Activated naive CD4-positive, alpha-beta T cell treated with anti-CD3 and anti-CD28 coated beads, Interleukin-2, amount 50 U/mL, for 72 hours (primary cell): ENCODE results near the gene TRIM3. TPM values are rescaled to one million over a fixed set of nuclear protein-coding genes. Genes with fewer than 3 reads are reported as not detected.

ENCODE experiments used
- ATAC-seq, 2 donors: fragments of 150-1000 bp; cut with Tn5 transposase; 2 replicates each; pipeline ENCODE4 v1.10.0; 2021; ENCODE audit warnings: mild to moderate bottlenecking in 2 of 2, moderate library complexity in 2 of 2
- DNase-seq, 2 donors: peaks; one replicate each; pipeline ENCODE4 v3.0.0; 2021 to 2022; ENCODE audit warnings: low spot score in 2 of 2
- H3K27ac Mint-ChIP-seq, 2 donors: one replicate each; pipeline ENCODE4 v1.8.0; 2022; ENCODE audit warnings: mild to moderate bottlenecking in 2 of 2, mixed read lengths in 2 of 2
- H3K36me3 Mint-ChIP-seq, 2 donors: one replicate each; pipeline ENCODE4 v1.8.0; 2022; ENCODE audit warnings: mixed read lengths in 2 of 2
- H3K9me3 Mint-ChIP-seq, 2 donors: one replicate each; pipeline ENCODE4 v1.8.0; 2022; ENCODE audit warnings: mixed read lengths in 2 of 2
- total RNA-seq, 2 donors: library from RNA; stranded (reverse); gene quantifications; one replicate each; pipeline ENCODE4 v1.2.3, GENCODE V29; 2022

The TRIM3 gene
- total RNA-seq, 2 donors from 2014 or later, result 4.7 to 19.0 TPM

DNA sequence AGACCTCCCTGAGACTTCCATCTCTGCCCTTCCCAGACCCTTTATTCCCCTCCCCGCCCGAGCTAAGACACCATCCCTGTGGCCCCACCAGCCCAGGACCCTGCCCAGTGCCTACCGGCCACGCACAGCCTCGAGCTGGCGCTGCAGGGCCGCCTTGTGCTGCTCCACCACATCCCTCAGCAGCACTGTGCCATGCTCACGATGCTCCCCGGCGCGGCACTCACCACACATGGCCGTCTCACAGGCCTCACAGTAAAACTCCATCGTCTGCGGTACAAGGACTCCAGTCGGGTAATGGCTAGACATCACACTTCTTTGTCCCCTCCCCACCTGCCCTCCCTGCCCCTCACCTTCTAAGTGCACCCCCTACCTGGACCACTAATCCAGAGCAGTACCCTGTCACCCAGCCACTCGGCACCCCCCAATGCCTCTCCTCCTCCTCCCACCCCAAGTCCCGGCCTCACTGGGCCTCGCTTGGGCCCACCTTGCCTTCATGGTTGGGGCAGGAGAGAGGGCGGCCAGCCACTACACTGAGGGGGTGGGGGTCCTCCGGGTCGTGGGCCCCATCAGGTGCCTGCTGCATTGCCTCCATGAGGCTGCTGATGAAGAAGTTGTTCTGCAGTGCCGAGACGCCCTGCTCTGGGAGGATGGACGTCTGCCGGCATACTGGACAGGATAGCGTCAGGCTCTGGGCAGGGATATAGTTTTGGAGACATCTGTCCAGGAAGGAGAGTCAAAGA is 16.0 kb downstream of the TRIM3 start:
- ATAC-seq (no peak), DNase-seq (no peak)
- no peaks in the 10 kb centered on the region for H3K9me3 Mint-ChIP-seq
- H3K27ac Mint-ChIP-seq, result no peak overlapping the region
- no peaks in the 10 kb centered on the region for H3K36me3 Mint-ChIP-seq

DNA sequence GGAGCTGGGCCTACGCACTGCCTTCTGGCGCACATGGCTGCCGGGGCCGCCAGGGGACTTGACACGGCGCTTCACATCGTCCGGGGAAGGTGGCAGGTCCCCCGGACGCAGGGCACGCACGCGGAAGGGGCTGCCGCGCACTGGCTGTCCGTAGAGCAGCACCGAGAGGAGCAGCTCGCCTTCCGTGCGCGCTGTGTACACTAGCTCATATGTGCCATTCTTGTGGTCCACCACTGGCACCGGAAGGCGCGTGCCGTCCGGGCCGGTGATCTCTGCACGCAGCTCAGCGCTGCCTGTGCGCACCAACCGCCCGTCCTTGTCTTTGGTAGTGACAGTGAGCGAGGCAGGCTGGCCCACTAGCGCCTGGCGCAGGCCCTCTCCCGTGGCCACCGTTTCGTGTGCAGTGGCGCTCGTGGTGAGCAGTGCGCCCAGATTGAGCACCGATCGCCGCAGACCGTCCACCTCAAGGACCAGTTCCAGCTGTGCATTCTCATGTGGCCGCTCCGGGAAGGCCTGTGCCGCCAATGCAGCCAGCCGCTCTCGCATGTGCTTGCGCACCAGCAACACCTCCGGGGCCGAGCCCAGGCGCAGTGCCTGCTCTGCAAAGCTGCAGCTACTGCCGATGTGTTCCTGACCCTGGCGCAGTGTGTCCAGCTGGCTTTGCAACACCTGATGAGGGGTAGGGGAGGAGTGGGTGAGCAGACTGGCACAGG is 17.2 kb downstream of the TRIM3 start:
- no peak for DNase-seq
- Mint-ChIP-seq H3K9me3 (no peaks in the 10 kb centered on the region), H3K36me3 (no peaks in the 10 kb centered on the region), H3K27ac (no peak overlapping the region)
- no peak for ATAC-seq

GRCh38 chr11:6455070-6455469 is 18.7 kb downstream of the TRIM3 start:
- H3K9me3 Mint-ChIP-seq, result no peaks in the 10 kb centered on the region
- no peak overlapping the region for H3K27ac Mint-ChIP-seq
- H3K36me3 Mint-ChIP-seq, result no peaks in the 10 kb centered on the region
- DNase-seq (no peak), ATAC-seq (no peak)

DNA sequence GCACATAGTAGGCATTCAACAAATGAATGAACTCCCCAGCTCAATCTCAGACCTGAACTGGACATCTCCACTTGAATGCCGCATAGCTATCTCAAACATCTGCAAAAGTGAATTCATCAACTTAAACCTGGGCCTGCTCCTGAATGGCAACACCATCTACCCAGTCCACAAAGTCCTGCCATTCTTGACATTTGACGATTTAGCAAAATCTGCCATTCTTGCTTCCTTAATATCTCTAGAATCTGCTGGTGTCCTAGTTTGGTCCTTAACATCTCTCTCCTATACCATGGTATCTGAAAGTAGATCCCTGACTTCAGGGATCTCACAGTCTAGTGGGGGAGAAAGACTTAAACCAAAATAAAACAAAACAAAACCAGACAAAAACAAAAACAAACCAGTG is 20.6 kb downstream of the TRIM3 start:
- DNase-seq (no peak), ATAC-seq (no peak)
- Mint-ChIP-seq H3K9me3 (no peaks in the 10 kb centered on the region), H3K36me3 (no peaks in the 10 kb centered on the region), H3K27ac (no peak overlapping the region)

DNA sequence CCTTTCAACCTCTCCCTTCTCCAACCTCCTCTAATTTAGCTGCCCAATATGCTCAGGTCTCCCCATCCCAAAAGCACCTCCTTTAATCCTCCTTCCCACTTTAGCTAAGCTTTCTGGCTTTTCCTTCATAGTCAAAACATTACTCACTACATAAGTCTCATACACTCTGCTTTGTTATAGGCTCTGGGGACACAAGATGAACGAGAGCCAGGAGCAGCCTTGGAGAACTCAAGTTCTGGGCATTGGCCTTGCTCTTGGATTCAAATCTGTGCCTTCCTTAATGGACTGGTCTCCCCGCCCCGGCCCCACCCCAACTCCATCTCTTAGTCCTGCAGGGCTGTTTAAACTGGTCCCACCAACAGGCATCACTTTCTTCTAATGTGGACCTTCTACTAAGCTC is 21.5 kb downstream of the TRIM3 start:
- no peaks in the 10 kb centered on the region for H3K36me3 Mint-ChIP-seq
- DNase-seq (no peak), ATAC-seq (no peak)
- H3K9me3 Mint-ChIP-seq, result no peaks in the 10 kb centered on the region
- H3K27ac Mint-ChIP-seq, result no peak overlapping the region

- H3K36me3 Mint-ChIP-seq, result no peaks in the 10 kb centered on the region
- ATAC-seq, result no peak
Observed at GRCh38 chr11:6448574-6448973, 25.2 kb downstream of the TRIM3 start.

GRCh38 chr11:6443269-6444003 is 30.3 kb downstream of the TRIM3 start:
- ATAC-seq, result peak; percentile 84 to 86
- H3K36me3 Mint-ChIP-seq, result no peaks in the 10 kb centered on the region

More at GRCh38 chr11:6448574-6448973, 25.2 kb downstream of the TRIM3 start:
- DNase-seq, result no peak
- Mint-ChIP-seq H3K27ac (no peak overlapping the region), H3K9me3 (no peaks in the 10 kb centered on the region)

DNA sequence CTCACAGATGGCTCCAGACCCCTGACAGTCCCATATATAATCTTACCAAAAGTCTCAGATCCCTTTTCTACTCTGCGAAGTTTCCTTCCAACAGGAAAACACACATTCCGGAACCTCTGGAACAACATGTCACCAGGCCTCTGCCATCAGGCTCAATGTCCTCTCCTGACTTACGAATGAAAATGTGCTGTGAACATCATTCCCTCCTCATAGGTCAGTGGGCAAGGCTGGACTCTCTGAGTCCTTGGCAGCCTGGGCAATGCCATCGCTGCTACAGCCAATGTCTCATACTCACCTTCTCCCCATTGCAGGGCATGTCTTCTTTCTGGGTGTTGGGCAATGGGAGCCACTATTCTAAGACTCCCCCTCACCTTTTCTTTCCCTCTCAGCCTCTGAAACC is 31.3 kb downstream of the TRIM3 start:
- H3K27ac Mint-ChIP-seq, result no peak overlapping the region
- no peak for DNase-seq
- no peak for ATAC-seq
- no peaks in the 10 kb centered on the region for H3K36me3 Mint-ChIP-seq
- no peaks in the 10 kb centered on the region for H3K9me3 Mint-ChIP-seq

More at GRCh38 chr11:6443269-6444003, 30.3 kb downstream of the TRIM3 start:
- H3K9me3 Mint-ChIP-seq, result no peaks in the 10 kb centered on the region
- peak in 1 of 2 donors; percentile 60 for DNase-seq
- H3K27ac Mint-ChIP-seq, result no peak overlapping the region

DNA sequence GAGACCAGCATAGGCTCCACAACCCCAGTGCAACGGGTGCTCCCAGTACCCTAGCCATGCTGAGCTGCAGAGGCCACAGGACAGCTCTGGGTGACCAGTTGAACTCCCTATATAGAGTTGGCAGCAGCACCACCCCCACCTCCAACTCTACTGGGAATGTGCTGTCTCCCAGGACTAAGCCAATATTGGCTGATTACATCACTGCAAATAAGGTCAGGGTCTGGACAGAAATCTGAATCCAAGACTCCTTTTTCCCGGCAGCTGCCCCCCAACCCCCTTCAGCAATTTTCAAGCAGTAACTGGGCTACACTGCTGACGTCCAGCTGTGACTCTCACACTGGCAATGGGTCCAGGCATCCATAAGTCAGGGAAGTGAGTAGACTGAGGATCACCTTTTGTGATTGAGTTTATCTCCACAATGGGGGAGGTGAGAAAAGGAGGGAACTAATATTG is 32.8 kb downstream of the TRIM3 start, which contains the start of gene HPX:
TSS of gene HPX (minus strand) at position 82 of the 453 bp plus-strand sequence. CDS start at position 58, 24 bp downstream.
- Mint-ChIP-seq H3K27ac (no peak within 1 kb of the TSS), H3K36me3 (no peaks in the 10 kb centered on the region), H3K9me3 (no peaks in the 10 kb centered on the region)
- ATAC-seq (no peak), DNase-seq (no peak)

DNA sequence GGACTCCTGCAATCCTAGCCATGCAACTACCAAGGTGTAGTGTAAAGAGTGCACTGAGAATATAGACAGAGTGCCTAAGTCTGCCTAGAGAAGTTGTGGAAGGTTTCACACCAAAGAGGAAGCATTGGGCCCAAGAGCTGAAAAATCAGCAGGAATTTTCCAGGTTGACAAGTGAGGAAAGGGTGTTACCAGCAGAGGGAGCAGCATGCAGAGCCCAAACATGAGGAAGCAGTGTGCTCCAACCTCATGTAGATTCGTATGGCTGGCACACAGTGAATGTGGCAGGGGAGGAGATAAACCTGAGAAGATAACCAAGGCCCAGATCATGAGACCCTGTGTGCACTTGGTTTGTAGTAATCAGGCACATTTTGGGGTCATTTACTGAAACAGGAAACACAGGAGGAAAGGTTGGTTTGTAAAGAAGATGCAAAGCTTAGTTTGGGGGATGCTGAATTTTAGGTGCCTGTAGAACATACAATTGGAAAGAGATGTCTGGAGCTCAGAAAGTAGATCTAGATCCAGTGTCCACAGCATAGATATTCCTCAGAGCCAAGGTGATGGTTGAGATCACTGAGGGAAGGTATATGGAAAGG is 34.7 kb downstream of the TRIM3 start:
- no peaks in the 10 kb centered on the region for H3K36me3 Mint-ChIP-seq
- H3K27ac Mint-ChIP-seq, result no peak overlapping the region
- no peaks in the 10 kb centered on the region for H3K9me3 Mint-ChIP-seq
- DNase-seq (peak in 1 of 2 donors; percentile 19), ATAC-seq (peak; percentile 56 to 60)

- ATAC-seq (peak in 1 of 2 donors; percentile 75), DNase-seq (no peak)
- Mint-ChIP-seq H3K9me3 (no peaks in the 10 kb centered on the region), H3K36me3 (no peaks in the 10 kb centered on the region), H3K27ac (no peak overlapping the region)
Observed at GRCh38 chr11:6437993-6438392, 35.7 kb downstream of the TRIM3 start.

GRCh38 chr11:6437423-6437822 is 36.3 kb downstream of the TRIM3 start:
- ATAC-seq, result no peak
- no peak for DNase-seq
- Mint-ChIP-seq H3K36me3 (no peaks in the 10 kb centered on the region), H3K27ac (no peak overlapping the region), H3K9me3 (no peaks in the 10 kb centered on the region)

- no peak overlapping the region for H3K27ac Mint-ChIP-seq
Observed at GRCh38 chr11:6433998-6434660, 39.6 kb downstream of the TRIM3 start.

GRCh38 chr11:6431861-6432260 is 41.9 kb downstream of the TRIM3 start:
- no peak for DNase-seq

More at GRCh38 chr11:6433998-6434660, 39.6 kb downstream of the TRIM3 start:
- ATAC-seq, result no peak
- DNase-seq, result no peak
- H3K9me3 Mint-ChIP-seq, result no peaks in the 10 kb centered on the region
- H3K36me3 Mint-ChIP-seq, result no peaks in the 10 kb centered on the region

DNA sequence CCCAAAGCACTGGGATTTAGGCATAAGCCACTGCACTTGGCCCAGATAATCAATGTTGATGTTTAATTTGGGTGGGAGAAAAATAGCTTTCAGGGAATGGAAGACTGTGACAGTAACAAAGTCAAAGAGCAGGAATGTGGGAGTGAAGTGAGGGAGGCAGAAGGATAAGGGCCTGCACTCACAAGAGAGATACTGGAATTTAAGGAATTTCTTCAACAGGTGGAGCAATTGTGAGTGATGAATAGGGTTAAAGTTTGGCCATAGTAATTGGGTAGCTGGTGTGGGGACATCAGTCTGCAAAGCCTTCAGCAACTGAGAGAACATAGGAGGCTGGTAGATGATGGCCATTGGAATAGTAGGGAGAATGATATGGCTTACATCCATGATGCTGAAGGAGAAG is 46.2 kb downstream of the TRIM3 start:
- no peaks in the 10 kb centered on the region for H3K36me3 Mint-ChIP-seq
- DNase-seq (no peak), ATAC-seq (no peak)
- no peak overlapping the region for H3K27ac Mint-ChIP-seq
- H3K9me3 Mint-ChIP-seq, result no peaks in the 10 kb centered on the region

More at GRCh38 chr11:6431861-6432260, 41.9 kb downstream of the TRIM3 start:
- H3K36me3 Mint-ChIP-seq, result no peaks in the 10 kb centered on the region
- ATAC-seq, result no peak
- H3K9me3 Mint-ChIP-seq, result no peaks in the 10 kb centered on the region
- H3K27ac Mint-ChIP-seq, result peak overlapping the region in 1 of 2 donors; percentile 28

DNA sequence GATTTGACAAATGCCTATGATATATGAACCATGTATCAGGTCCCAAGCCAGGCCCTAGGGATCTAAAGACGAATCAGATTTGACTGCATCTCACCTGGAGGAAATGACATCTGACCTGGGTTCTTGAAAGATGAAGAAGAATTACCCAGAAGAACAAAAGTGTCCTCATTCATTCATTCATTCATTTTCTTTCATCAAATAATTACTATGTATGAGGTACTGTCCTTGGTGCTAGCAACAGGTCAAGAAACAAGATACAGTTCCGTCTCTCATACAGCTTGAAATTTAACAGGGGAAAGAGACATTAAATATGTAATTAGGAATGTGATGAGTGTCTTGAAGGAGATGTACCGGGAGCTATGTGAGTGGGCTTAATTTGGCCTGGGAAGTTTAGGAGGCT is 53.1 kb downstream of the TRIM3 start:
- ATAC-seq (no peak), DNase-seq (no peak)
- Mint-ChIP-seq H3K36me3 (no peaks in the 10 kb centered on the region), H3K9me3 (no peaks in the 10 kb centered on the region), H3K27ac (no peak overlapping the region)
